HEK293 (cell line): Measurements from ENCODE around the gene DLL1.

ENCODE experiments used
- CTCF ChIA-PET: fragments of 350-600 bp; formaldehyde crosslinking; extraction: SDS; loops from one replicate; lab custom pipeline; 2021; ENCODE audit warnings: antibody characterized with exemption; lab: Yijun Ruan, JAX
- POLR2A ChIA-PET: fragments of 300-600 bp; formaldehyde crosslinking; extraction: SDS; loops from one replicate; lab custom pipeline; 2020; ENCODE audit warnings: antibody characterized with exemption, inconsistent platforms; lab: Yijun Ruan, JAX
- H3K27ac ChIP-seq: fragments of 200-500 bp; sonication (Bioruptor generic); 2 replicates; pipeline ENCODE4 v1.5.1; 2014; ENCODE audit warnings: low read depth, low read length, control low read depth, inconsistent platforms; ENCODE audit errors: extremely low read depth
- H3K36me3 ChIP-seq, 2 experiments: fragments of 200-500 bp in 1 of 2; sonication (Bioruptor generic) in 1 of 2; 1 replicate in 1 of 2; 2 replicates in 1 of 2; pipeline ENCODE4 v1.5.1; 2014 to 2017; ENCODE audit warnings: inconsistent platforms in 2 of 2, low read length in 2 of 2; ENCODE audit not compliant: control insufficient read depth in 2 of 2, insufficient read depth in 1 of 2
- H3K4me1 ChIP-seq: fragments of 200-500 bp; sonication (Bioruptor generic); 2 replicates; pipeline ENCODE4 v1.5.1; 2014; ENCODE audit warnings: mild to moderate bottlenecking, low read length, inconsistent platforms; ENCODE audit not compliant: control insufficient read depth, insufficient read depth
- H3K4me3 ChIP-seq: 2 replicates; pipeline ENCODE4 v1.5.1; 2011; ENCODE audit warnings: low read depth, mild to moderate bottlenecking, control low read depth, low read length, moderate library complexity
- H3K9me3 ChIP-seq: fragments of 200-500 bp; sonication (Bioruptor generic); 2 replicates; pipeline ENCODE4 v1.5.1; 2014; ENCODE audit warnings: low read depth, low read length, inconsistent platforms; ENCODE audit not compliant: control insufficient read depth, insufficient read depth
- HOXD13 ChIP-seq: sonication (generic); formaldehyde crosslinking; IDR thresholded peaks from 2 replicates; pipeline ENCODE4 v1.8.0; 2022; ENCODE audit warnings: missing genetic modification reagents, borderline replicate concordance
- PATZ1 ChIP-seq: fragments of 450-650 bp; formaldehyde crosslinking; IDR thresholded peaks from 2 replicates; pipeline ENCODE4 v1.5.1; 2016; ENCODE audit warnings: missing biosample characterization, missing genetic modification characterization
- PRDM1 ChIP-seq: fragments of 450-650 bp; formaldehyde crosslinking; IDR thresholded peaks from 2 replicates; pipeline ENCODE4; 2016; ENCODE audit warnings: missing biosample characterization, missing genetic modification characterization
- PRDM10 ChIP-seq: fragments of 450-650 bp; formaldehyde crosslinking; IDR thresholded peaks from 2 replicates; pipeline ENCODE4 v1.5.1; 2016; ENCODE audit warnings: missing biosample characterization, missing genetic modification characterization
- SETDB1 ChIP-seq: IDR thresholded peaks from one replicate; pipeline ENCODE4 v1.6.1; 2017; ENCODE audit warnings: mild to moderate bottlenecking, low read length, moderate library complexity, mixed read lengths; ENCODE audit not compliant: insufficient read length
- TRIM28 ChIP-seq: IDR thresholded peaks from 2 replicates; pipeline ENCODE4 v1.6.1; 2011; ENCODE audit warnings: low read length, control low read depth, borderline replicate concordance
- ZEB2 ChIP-seq: fragments of 450-650 bp; formaldehyde crosslinking; IDR thresholded peaks from 2 replicates; pipeline ENCODE4 v1.5.1; 2016; ENCODE audit warnings: missing biosample characterization, missing genetic modification characterization
- ZNF174 ChIP-seq: fragments of 450-650 bp; formaldehyde crosslinking; IDR thresholded peaks from 2 replicates; pipeline ENCODE4 v1.5.0; 2017; ENCODE audit warnings: missing biosample characterization, mild to moderate bottlenecking, missing genetic modification characterization
- ZNF19 ChIP-seq: fragments of 450-650 bp; formaldehyde crosslinking; IDR thresholded peaks from 2 replicates; pipeline ENCODE4; 2016; ENCODE audit warnings: missing biosample characterization, missing genetic modification characterization, low read depth
- ZNF488 ChIP-seq: fragments of 450-650 bp; formaldehyde crosslinking; IDR thresholded peaks from 2 replicates; pipeline ENCODE4 v1.5.1; 2016; ENCODE audit warnings: missing biosample characterization, missing genetic modification characterization
- ZNF585B ChIP-seq: fragments of 450-650 bp; formaldehyde crosslinking; IDR thresholded peaks from 2 replicates; pipeline ENCODE4 v1.5.1; 2016; ENCODE audit warnings: missing biosample characterization, missing genetic modification characterization
- ZNF670 ChIP-seq: fragments of 450-650 bp; formaldehyde crosslinking; IDR thresholded peaks from 2 replicates; pipeline ENCODE4 v1.5.1; 2016; ENCODE audit warnings: missing biosample characterization, missing genetic modification characterization, low read depth
- ZNF677 ChIP-seq: fragments of 450-650 bp; IDR thresholded peaks from 2 replicates; pipeline ENCODE4 v1.5.0; 2018; ENCODE audit warnings: missing biosample characterization, mild to moderate bottlenecking, missing genetic modification characterization, moderate library complexity
- ZNF747 ChIP-seq: fragments of 450-650 bp; formaldehyde crosslinking; IDR thresholded peaks from 2 replicates; pipeline ENCODE4 v1.5.1; 2016; ENCODE audit warnings: missing biosample characterization, missing genetic modification characterization
- ZXDB ChIP-seq: fragments of 450-650 bp; formaldehyde crosslinking; IDR thresholded peaks from 2 replicates; pipeline ENCODE4 v1.5.1; 2016; ENCODE audit warnings: missing biosample characterization, missing genetic modification characterization

Gene DLL1

GRCh38 chr6:170305805-170306323 lies 15.0 kb upstream of the DLL1 start (continued):
- no peak for TF ChIP-seq ZNF174 (tag by site-specific recombination)

- H3K4me3 ChIP-seq, result no peak overlapping the region
- CTCF ChIA-PET, result no interaction called here
- H3K9me3 ChIP-seq, result no peaks in the 10 kb centered on the region
- peaks cover 0 to 3% of the 10 kb centered on the region in 2 experiments; a peak in 1 of 3 replicates for H3K36me3 ChIP-seq
- H3K4me1 ChIP-seq, result no peaks in the 10 kb centered on the region
- peak; percentile 77 for TF ChIP-seq SETDB1
- peak; percentile 99 for TF ChIP-seq ZNF585B (tag by site-specific recombination)
- TF ChIP-seq ZNF677 (tag by site-specific recombination), result no peak
- peak; percentile 96; the same call in 1 of the 2 replicates for TF ChIP-seq TRIM28
- POLR2A ChIA-PET, result no interaction called here
- no peak overlapping the region for H3K27ac ChIP-seq
Measured at GRCh38 chr6:170301184-170301583, 10.3 kb upstream of the DLL1 start.

- CTCF ChIA-PET, result no interaction called here
- Histone ChIP-seq H3K4me3 (no peak overlapping the region), H3K36me3 (no peaks in the 10 kb centered on the region)
- 0 out of 2 replicates have a peak, but pooled peaks have one; percentile 4 for TF ChIP-seq PRDM1 (tag by site-specific recombination)
- peak; percentile 67 for TF ChIP-seq PRDM10 (tag by site-specific recombination)
- no peak for TF ChIP-seq ZXDB (tag by site-specific recombination)
- TF ChIP-seq, all 188 proteins: peak for 2
- peaks cover 8% of the 10 kb centered on the region for H3K4me1 ChIP-seq
- no peak overlapping the region for H3K27ac ChIP-seq
- POLR2A ChIA-PET, result no interaction called here
- H3K9me3 ChIP-seq, result no peaks in the 10 kb centered on the region
Measured at GRCh38 chr6:170298688-170299087, 7.8 kb upstream of the DLL1 start.

DNA sequence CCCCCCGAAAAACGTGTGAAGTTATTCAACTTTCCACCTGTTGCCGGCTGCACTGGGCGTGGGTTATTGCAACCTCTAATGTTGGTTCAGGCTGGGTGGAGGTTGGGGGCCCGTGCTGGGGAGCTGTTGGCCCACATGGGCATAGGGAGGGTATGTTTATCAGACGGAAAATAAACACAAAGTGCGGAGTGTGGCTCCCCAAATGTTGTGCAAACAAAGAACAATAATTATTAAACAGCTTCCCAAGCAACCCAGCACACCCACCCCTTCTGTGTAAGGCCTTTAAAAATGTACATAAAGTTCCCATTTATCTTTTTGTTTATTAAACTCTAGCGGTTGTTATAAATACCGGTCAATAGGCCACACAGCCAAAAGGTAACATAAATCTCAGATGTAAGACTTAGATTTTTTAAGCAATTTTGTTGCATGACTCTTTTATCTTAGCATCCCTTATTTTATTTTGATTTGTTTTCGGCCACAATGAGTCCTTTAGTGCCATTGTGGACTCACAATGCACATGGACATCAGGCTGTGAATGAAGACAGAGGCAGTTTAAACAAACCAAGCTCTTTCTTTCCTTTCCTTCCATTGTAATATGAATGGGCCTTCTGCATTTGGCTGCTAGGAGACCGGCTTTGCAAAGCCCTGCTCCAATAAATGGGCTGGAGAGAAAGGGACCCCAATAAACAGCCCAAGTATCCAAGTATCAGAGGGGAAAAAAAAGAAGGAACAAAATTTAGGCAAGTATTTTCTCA lies 6.9 kb upstream of the DLL1 start:
- no peaks in the 10 kb centered on the region for H3K36me3 ChIP-seq
- H3K4me1 ChIP-seq, result peaks cover 8% of the 10 kb centered on the region
- no peaks in the 10 kb centered on the region for H3K9me3 ChIP-seq
- TF ChIP-seq ZNF488 (tag by site-specific recombination) (no peak), PATZ1 (tag by site-specific recombination) (no peak), ZEB2 (no peak), HOXD13 (CRISPR knock-in tag) (no peak), ZNF747 (no peak), ZNF670 (tag by site-specific recombination) (no peak), ZNF19 (no peak)
- H3K4me3 ChIP-seq, result no peak overlapping the region
- no peak overlapping the region for H3K27ac ChIP-seq
- ChIA-PET CTCF (no interaction called here), POLR2A (no interaction called here)
